Spleen (tissue), 11 donors: ENCODE measurements around the gene CACNB2. TPM values are rescaled to one million over a fixed set of nuclear protein-coding genes. Genes with fewer than 3 reads are reported as not detected.
A peak's percentile ranks its signal among the peaks of the same experiment; 100 is the strongest.

Source experiments
- DNase-seq: peaks from one replicate; pipeline ENCODE4 v3.0.0-alpha.2; 2020
- H3K27ac ChIP-seq, 8 donors: fragments of 200-600 bp; sonication (generic) in 7 of 8; 1 replicate in 4 of 8; 2 replicates in 4 of 8; pipeline versions ENCODE4 v1.5.0 to v1.8.0; 2016 to 2021; ENCODE audit warnings: inconsistent platforms in 4 of 8, mild to moderate bottlenecking in 4 of 8, moderate library complexity in 1 of 8
- H3K27me3 ChIP-seq, 7 donors: fragments of 200-600 bp; sonication (generic) in 6 of 7; replicated peaks in 1 of 7; 1 replicate in 4 of 7; 2 replicates in 3 of 7; pipeline versions ENCODE4 v1.5.0 to v1.8.0; 2016 to 2021; ENCODE audit warnings: inconsistent platforms in 3 of 7, mild to moderate bottlenecking in 1 of 7
- H3K36me3 ChIP-seq, 6 donors: fragments of 200-600 bp; sonication (generic) in 5 of 6; 1 replicate in 4 of 6; 2 replicates in 2 of 6; pipeline versions ENCODE4 v1.5.0 to v1.8.0; 2016 to 2021; ENCODE audit warnings: inconsistent platforms in 2 of 6
- H3K4me1 ChIP-seq, 6 donors: fragments of 200-600 bp; sonication (generic) in 5 of 6; 1 replicate in 3 of 6; 2 replicates in 3 of 6; pipeline versions ENCODE4 v1.5.0 to v1.8.0; 2016 to 2021; ENCODE audit warnings: inconsistent platforms in 3 of 6
- H3K4me3 ChIP-seq, 8 donors: fragments of 200-600 bp; sonication (generic) in 7 of 8; 1 replicate in 4 of 8; 2 replicates in 4 of 8; pipeline versions ENCODE4 v1.5.0 to v1.8.0; 2016 to 2021; ENCODE audit warnings: inconsistent platforms in 4 of 8, mild to moderate bottlenecking in 4 of 8, moderate library complexity in 2 of 8
- H3K9me3 ChIP-seq, 8 donors: fragments of 200-600 bp; sonication (generic) in 7 of 8; 1 replicate in 4 of 8; 2 replicates in 4 of 8; pipeline versions ENCODE4 v1.5.0 to v1.8.0; 2016 to 2021; ENCODE audit warnings: inconsistent platforms in 4 of 8
- POLR2A ChIP-seq, 3 donors: fragments of 450-650 bp; IDR thresholded peaks; one replicate each; pipeline ENCODE4 v1.5.1; 2017; ENCODE audit warnings: antibody characterized with exemption in 3 of 3, mild to moderate bottlenecking in 1 of 3
- POLR2AphosphoS5 ChIP-seq, 3 donors: sonication (generic); formaldehyde crosslinking; IDR thresholded peaks; one replicate each; pipeline ENCODE4 v1.5.1; 2017; ENCODE audit warnings: antibody characterized with exemption in 3 of 3
- WGBS, 5 donors: extraction: QIAGEN DNeasy Blood & Tissue Kit in 3 of 5; methylation state at CpG; one replicate each; pipeline versions ENCODE4 v1.1.5 to v1.1.7; 2013 to 2018; 5-methylcytosine and 5-hydroxymethylcytosine counted together
- intact Hi-C: fragments of 100-400 bp; cut with DNase I; formaldehyde crosslinking; loops from one replicate; pipeline ENCODE4 v1.15.0; 2023; ENCODE audit warnings: low total_unique reads
- polyA plus RNA-seq, 3 donors: library from polyadenylated mRNA; stranded (reverse); fragments of 200-250 nt; gene quantifications; one replicate each; pipeline ENCODE4 v1.2.1, GENCODE V29; 2013
- total RNA-seq, 7 donors: library from RNA; depleted of rRNA in 3 of 7; stranded (reverse); fragments of >200 nt in 3 of 7; fragmentation: NEBNext Ultra II Directional in 4 of 7; extraction: Animal tissue kit (Norgen Biotek cat#: 25700) in 4 of 7; gene quantifications; one replicate each; pipeline versions ENCODE4 v1.1.0 to v1.2.1, GENCODE V29; 2016 to 2021
- TF ChIP-seq, protein P1 (sequence below), 11 experiments: fragments of 200-600 bp in 7 of 11; fragments of 450-650 bp in 4 of 11; sonication (generic) in 4 of 11; IDR thresholded peaks in 8 of 11; conservative IDR thresholded peaks in 3 of 11; 1 replicate in 7 of 11; 2 replicates in 4 of 11; pipeline versions ENCODE4 v1.4.0 to v1.8.0; 2016 to 2021; ENCODE audit warnings: antibody characterized with exemption in 11 of 11, inconsistent platforms in 4 of 11, mild to moderate bottlenecking in 1 of 11
- donor health status: healthy with polysubstance abuse.
- donor health status: DM: no; HTN: no; CAD: no; lungs with moderate emphysema.
- donor health status: DM: no; HTN: no; CAD: no.
- donor health status: Bipolar disorder and iron deficiency.
- donor health status: healthy.
- donor health status: DM: no; HTN: no; CAD: no.
- donor health status: DM: yes; HTN: yes; CAD: no.

The CACNB2 gene
- total and polyA plus RNA-seq, 10 donors: 0.17 to 0.79 (median 0.44) TPM; not detected in 1

DNA sequence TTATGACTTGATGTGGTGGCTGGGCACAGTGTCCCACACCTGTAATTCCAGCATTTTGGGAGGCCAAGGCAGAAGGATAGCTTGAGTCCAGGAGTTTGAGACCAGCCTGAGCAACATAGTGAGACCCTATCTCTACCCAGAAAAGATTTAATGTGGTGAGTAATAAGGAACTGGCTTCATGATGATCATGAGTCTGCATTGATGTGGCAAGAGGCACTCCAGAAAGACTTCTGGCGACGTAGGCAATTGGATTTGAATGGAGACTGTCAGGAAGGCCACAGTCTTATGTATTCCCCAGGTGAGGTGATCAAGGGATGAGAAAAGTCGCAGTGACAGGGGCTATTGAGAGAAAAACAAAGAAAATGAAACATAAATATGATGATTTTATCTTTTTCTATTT is 138.0 kb downstream of the CACNB2 start:
- Histone ChIP-seq H3K27ac (peak overlapping the region in 1 of 8 donors; percentile 62), H3K9me3 (no peaks in the 10 kb centered on the region), H3K4me3 (no peak overlapping the region), H3K36me3 (no peaks in the 10 kb centered on the region), H3K4me1 (no peaks in the 10 kb centered on the region), H3K27me3 (peaks cover 0 to 3% (median 0%) of the 10 kb centered on the region in 7 donors)
- intact Hi-C loops: no loop called here
- TF ChIP-seq, protein P1, sequence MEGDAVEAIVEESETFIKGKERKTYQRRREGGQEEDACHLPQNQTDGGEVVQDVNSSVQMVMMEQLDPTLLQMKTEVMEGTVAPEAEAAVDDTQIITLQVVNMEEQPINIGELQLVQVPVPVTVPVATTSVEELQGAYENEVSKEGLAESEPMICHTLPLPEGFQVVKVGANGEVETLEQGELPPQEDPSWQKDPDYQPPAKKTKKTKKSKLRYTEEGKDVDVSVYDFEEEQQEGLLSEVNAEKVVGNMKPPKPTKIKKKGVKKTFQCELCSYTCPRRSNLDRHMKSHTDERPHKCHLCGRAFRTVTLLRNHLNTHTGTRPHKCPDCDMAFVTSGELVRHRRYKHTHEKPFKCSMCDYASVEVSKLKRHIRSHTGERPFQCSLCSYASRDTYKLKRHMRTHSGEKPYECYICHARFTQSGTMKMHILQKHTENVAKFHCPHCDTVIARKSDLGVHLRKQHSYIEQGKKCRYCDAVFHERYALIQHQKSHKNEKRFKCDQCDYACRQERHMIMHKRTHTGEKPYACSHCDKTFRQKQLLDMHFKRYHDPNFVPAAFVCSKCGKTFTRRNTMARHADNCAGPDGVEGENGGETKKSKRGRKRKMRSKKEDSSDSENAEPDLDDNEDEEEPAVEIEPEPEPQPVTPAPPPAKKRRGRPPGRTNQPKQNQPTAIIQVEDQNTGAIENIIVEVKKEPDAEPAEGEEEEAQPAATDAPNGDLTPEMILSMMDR (IDR thresholded peaks at IDR 0.05 in 8 of 11, conservative IDR thresholded peaks at IDR 0.05 in 3 of 11): no peak
- no peak for TF ChIP-seq POLR2AphosphoS5 (IDR thresholded peaks at IDR 0.05)
- no peak for TF ChIP-seq POLR2A (IDR thresholded peaks at IDR 0.05)
- WGBS, 5 donors: 69 to 90% (median 80%) methylated on average over 3 of the region's 3 CpGs
- no peak for DNase-seq

- Histone ChIP-seq H3K9me3 (no peaks in the 10 kb centered on the region), H3K4me1 (no peaks in the 10 kb centered on the region), H3K4me3 (no peak overlapping the region), H3K27me3 (peaks cover 0 to 3% (median 0%) of the 10 kb centered on the region in 7 donors), H3K36me3 (no peaks in the 10 kb centered on the region), H3K27ac (peak overlapping the region in 1 of 8 donors; percentile 62)
- DNase-seq: no peak
- TF ChIP-seq POLR2A (IDR thresholded peaks at IDR 0.05) (no peak), POLR2AphosphoS5 (IDR thresholded peaks at IDR 0.05) (no peak)
- TF ChIP-seq, protein P1 (IDR thresholded peaks at IDR 0.05 in 8 of 11, conservative IDR thresholded peaks at IDR 0.05 in 3 of 11): no peak
- WGBS, 5 donors: 18 to 28% (median 22%) methylated on average over 4 of the region's 4 CpGs
- intact Hi-C loops: no loop called here
These were observed 138.9 kb downstream of the CACNB2 start for GRCh38 chr10:18279173-18279572.

DNA sequence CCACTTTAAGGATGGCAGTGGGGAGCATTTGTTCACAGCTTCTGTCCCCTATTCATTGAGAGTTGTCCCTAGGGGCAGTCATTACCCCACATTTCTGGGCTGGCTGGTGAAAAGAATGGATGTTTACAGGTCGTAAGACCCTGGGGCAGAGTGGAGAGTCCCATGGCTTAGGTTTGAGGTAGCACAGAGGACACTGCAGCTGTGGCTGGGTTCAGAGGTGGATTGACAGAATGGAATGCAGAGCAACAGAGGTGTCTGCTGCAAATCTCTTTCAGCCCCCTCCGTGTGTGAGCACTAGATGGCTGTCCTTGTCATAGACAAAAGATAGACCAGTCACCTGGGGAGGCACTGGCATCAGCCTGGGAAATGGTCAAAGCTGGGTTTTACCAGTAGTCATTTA is 141.9 kb downstream of the CACNB2 start:
- Histone ChIP-seq H3K9me3 (no peaks in the 10 kb centered on the region), H3K4me3 (no peak overlapping the region), H3K36me3 (no peaks in the 10 kb centered on the region), H3K27me3 (peaks cover 0 to 3% (median 0%) of the 10 kb centered on the region in 7 donors), H3K4me1 (no peaks in the 10 kb centered on the region), H3K27ac (no peak overlapping the region)
- no peak for DNase-seq
- whole genome bisulfite sequencing, 5 donors: 52 to 84% (median 68%) methylated on average over 2 of the region's 2 CpGs
- TF ChIP-seq, protein P1 (IDR thresholded peaks at IDR 0.05 in 8 of 11, conservative IDR thresholded peaks at IDR 0.05 in 3 of 11): no peak
- TF ChIP-seq POLR2A (IDR thresholded peaks at IDR 0.05) (no peak), POLR2AphosphoS5 (IDR thresholded peaks at IDR 0.05) (no peak)
- intact Hi-C loops: no loop called here

DNA sequence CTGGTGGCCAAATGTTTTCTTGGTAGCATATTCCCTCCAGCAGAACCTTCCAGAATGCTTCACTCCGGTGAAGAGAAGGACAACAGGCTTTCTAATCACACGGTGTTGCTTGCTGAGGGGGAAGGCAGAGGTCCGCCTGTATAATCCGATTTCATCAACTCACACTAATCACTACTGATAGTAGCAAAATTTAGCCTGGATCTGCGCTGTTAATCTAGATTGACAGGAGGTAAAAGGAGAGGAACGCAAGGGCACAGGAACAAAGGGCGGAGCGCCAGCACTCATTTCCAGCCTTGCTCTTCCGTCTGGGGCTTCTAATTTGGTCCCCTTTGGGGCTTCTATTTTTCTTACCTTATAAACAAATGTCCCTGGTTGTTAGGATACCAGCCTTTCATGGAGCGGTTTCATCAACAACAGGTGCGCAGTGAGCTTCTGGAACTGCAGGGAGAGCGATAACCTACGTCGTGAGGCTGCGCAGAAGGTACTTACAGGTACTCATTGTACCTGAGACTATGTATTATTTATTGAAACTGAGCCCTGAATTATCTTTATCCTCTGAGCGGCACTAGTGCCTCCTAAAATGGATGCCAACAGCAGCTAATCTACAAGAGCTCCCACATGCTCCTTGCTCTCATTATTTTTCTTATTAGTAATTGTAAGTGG is 150.6 kb downstream of the CACNB2 start:
- WGBS, 5 donors: 89 to 94% (median 90%) methylated on average over 16 of the region's 16 CpGs
- intact Hi-C loops: no loop called here

More for the DNA sequence above, 150.6 kb downstream of the CACNB2 start:
- Histone ChIP-seq H3K27ac (no peak overlapping the region), H3K27me3 (no peaks in the 10 kb centered on the region), H3K36me3 (no peaks in the 10 kb centered on the region), H3K4me1 (no peaks in the 10 kb centered on the region), H3K9me3 (no peaks in the 10 kb centered on the region), H3K4me3 (no peak overlapping the region)
- no peak for TF ChIP-seq POLR2AphosphoS5 (IDR thresholded peaks at IDR 0.05)
- no peak for DNase-seq
